Measurements from ENCODE around the gene RAB11FIP4.

- TF ChIP-seq POLR2AphosphoS5 (IDR thresholded peaks at IDR 0.05) (no peak), CTCF (IDR thresholded peaks at IDR 0.05) (no peak), POLR2A (IDR thresholded peaks at IDR 0.05) (no peak)
These were observed 192.4 kb downstream of the RAB11FIP4 start for GRCh38 chr17:31583772-31584356.

Data from prostate gland (tissue), 2 donors.